WTC11 (cell line): ENCODE data around the gene SMIM29. TPM values are rescaled to one million over a fixed set of nuclear protein-coding genes. Genes with fewer than 3 reads are reported as not detected.

Source experiments
- ATAC-seq: fragments of 200-7000 bp; cut with Tn5 transposase; 2 replicates; pipeline ENCODE4 v1.10.0; 2021; ENCODE audit warnings: mild to moderate bottlenecking, moderate library complexity
- CTCF ChIA-PET: fragments of 300-600 bp; sonication (Branson Sonifier 250); formaldehyde crosslinking; loops from one replicate; lab custom pipeline; 2021; ENCODE audit warnings: antibody characterized with exemption; lab: Charles Lee
- POLR2A ChIA-PET: fragments of 350-600 bp; sonication (Branson Sonifier 250); formaldehyde crosslinking; loops from one replicate; lab custom pipeline; 2021; ENCODE audit warnings: antibody characterized with exemption; lab: Charles Lee
- DNase-seq: peaks from one replicate; pipeline ENCODE4 v3.0.0; 2021; ENCODE audit warnings: low spot score
- H3K27ac Mint-ChIP-seq: 2 replicates; pipeline ENCODE4 v1.8.0; 2021; ENCODE audit warnings: mixed read lengths
- H3K27me3 Mint-ChIP-seq: 2 replicates; pipeline ENCODE4 v1.8.0; 2021; ENCODE audit warnings: low read depth, mild to moderate bottlenecking, moderate library complexity, mixed read lengths
- H3K36me3 Mint-ChIP-seq: 2 replicates; pipeline ENCODE4 v1.8.0; 2021; ENCODE audit warnings: mixed read lengths
- H3K4me1 Mint-ChIP-seq: 2 replicates; pipeline ENCODE4 v1.8.0; 2022; ENCODE audit warnings: mixed read lengths
- H3K4me3 Mint-ChIP-seq: 2 replicates; pipeline ENCODE4 v1.8.0; 2021; ENCODE audit warnings: mild to moderate bottlenecking, moderate library complexity, mixed read lengths
- H3K9me3 Mint-ChIP-seq: 2 replicates; pipeline ENCODE4 v1.8.0; 2021; ENCODE audit warnings: mixed read lengths
- CBFB ChIP-seq: sonication (generic); formaldehyde crosslinking; IDR thresholded peaks from 2 replicates; pipeline ENCODE4 v1.8.1; 2022; ENCODE audit warnings: mild to moderate bottlenecking, low read depth, missing genetic modification reagents
- CREM ChIP-seq: sonication (generic); formaldehyde crosslinking; IDR thresholded peaks from 2 replicates; pipeline ENCODE4 v1.8.1; 2022; ENCODE audit warnings: mild to moderate bottlenecking, missing genetic modification reagents, moderate library complexity
- E2F1 ChIP-seq: sonication (generic); formaldehyde crosslinking; IDR thresholded peaks from 2 replicates; pipeline ENCODE4 v1.8.0; 2022; ENCODE audit warnings: mild to moderate bottlenecking, missing genetic modification reagents
- FOXJ3 ChIP-seq: sonication (generic); formaldehyde crosslinking; IDR thresholded peaks from 2 replicates; pipeline ENCODE4 v1.9.0; 2021; ENCODE audit warnings: missing genetic modification reagents, mild to moderate bottlenecking, borderline replicate concordance
- FOXP4 ChIP-seq: sonication (generic); formaldehyde crosslinking; IDR thresholded peaks from 2 replicates; pipeline ENCODE4 v1.8.0; 2022; ENCODE audit warnings: mild to moderate bottlenecking, missing genetic modification reagents
- GRHL2 ChIP-seq: fragments of 250-450 bp; sonication (Bioruptor Pico); IDR thresholded peaks from 2 replicates; pipeline ENCODE4 v1.8.0; 2022; ENCODE audit warnings: mild to moderate bottlenecking, moderate library complexity; ENCODE audit not compliant: insufficient replicate concordance, severe bottlenecking
- JUN ChIP-seq: sonication (generic); formaldehyde crosslinking; IDR thresholded peaks from 2 replicates; pipeline ENCODE4 v1.8.0; 2023; ENCODE audit warnings: mild to moderate bottlenecking, missing genetic modification reagents
- KAT7 ChIP-seq: sonication (generic); formaldehyde crosslinking; IDR thresholded peaks from 2 replicates; pipeline ENCODE4 v1.8.1; 2023; ENCODE audit warnings: missing genetic modification reagents, mild to moderate bottlenecking, borderline replicate concordance
- MAX ChIP-seq: sonication (generic); formaldehyde crosslinking; IDR thresholded peaks from 2 replicates; pipeline ENCODE4 v1.8.0; 2022; ENCODE audit warnings: mild to moderate bottlenecking, missing genetic modification reagents
- NFE2L1 ChIP-seq: sonication (generic); formaldehyde crosslinking; IDR thresholded peaks from 2 replicates; pipeline ENCODE4 v1.8.1; 2023; ENCODE audit warnings: missing genetic modification reagents
- RELA ChIP-seq: sonication (generic); formaldehyde crosslinking; IDR thresholded peaks from 2 replicates; pipeline ENCODE4 v1.8.1; 2022; ENCODE audit warnings: missing genetic modification reagents, mild to moderate bottlenecking, borderline replicate concordance
- TEAD4 ChIP-seq: sonication (generic); formaldehyde crosslinking; IDR thresholded peaks from 2 replicates; pipeline ENCODE4 v1.8.0; 2022; ENCODE audit warnings: mild to moderate bottlenecking, missing genetic modification reagents
- ZMAT4 ChIP-seq: fragments of 250-450 bp; sonication (Bioruptor Pico); IDR thresholded peaks from 2 replicates; pipeline ENCODE4 v1.9.0; 2021; ENCODE audit warnings: mild to moderate bottlenecking
- ZNF317 ChIP-seq: sonication (generic); formaldehyde crosslinking; IDR thresholded peaks from 2 replicates; pipeline ENCODE4 v1.8.1; 2023; ENCODE audit warnings: low read depth, mild to moderate bottlenecking, moderate library complexity, missing genetic modification reagents, borderline replicate concordance
- total RNA-seq: library from RNA; stranded (reverse); gene quantifications from 3 replicates; pipeline ENCODE4 v1.2.3, GENCODE V29; 2021
- TF ChIP-seq, protein P1 (sequence below): fragments of 200-600 bp; IDR thresholded peaks from 2 replicates; pipeline ENCODE4 v1.8.0; 2022; ENCODE audit warnings: antibody characterized with exemption
- TF ChIP-seq, protein P2 (sequence below): sonication (generic); formaldehyde crosslinking; IDR thresholded peaks from 2 replicates; pipeline ENCODE4 v1.8.1; 2022; ENCODE audit warnings: missing genetic modification reagents, borderline replicate concordance

Gene SMIM29
- total RNA-seq, 1 experiment from 2014 or later: 11.7 TPM

DNA sequence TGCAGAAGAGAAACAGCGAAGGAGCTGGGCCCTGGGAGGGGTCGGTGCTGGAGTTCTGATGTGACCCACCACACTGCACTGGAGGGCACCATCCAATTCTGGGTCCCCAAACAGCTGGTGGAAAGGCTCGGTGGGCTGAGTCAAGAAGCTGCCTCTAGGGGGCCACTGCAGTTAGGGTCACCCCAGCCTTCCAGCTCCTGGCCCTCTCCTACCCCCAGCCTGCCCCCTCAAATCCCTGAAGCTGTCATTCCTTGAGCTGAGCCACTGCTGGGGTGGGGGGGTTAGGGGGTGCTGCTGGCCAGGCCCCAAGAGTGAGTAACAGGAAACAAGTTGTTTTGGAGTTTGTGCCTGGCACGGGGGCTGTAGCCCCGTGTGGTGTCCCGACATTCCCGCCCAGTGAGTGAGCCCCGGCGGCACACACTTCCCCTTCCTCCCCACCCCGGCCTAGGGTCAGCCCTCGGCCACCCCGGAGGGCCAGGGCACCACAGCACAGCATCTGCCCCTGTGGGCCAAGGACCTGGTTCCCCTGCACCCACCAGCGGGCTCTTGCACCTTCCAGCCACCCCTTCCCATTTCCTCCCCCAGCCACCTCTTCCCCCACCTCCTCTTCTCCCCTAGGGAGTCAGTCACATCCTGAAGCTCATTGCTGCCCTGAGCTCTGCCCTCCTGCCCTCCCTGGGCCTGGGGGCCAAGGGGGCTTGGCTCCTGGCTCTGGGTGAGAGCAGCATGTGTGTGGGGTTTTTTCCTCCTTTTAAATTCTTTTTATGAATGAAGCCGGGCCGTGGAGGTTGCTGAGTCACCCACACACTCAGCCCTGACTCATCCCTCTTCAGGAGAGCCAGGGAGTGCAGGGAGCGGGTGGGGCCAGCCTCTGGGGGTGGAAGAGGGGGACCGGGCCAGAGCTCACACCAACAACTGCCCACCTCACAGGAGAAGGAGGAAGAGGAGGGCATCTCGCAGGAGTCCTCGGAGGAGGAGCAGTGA lies 4.6 kb downstream of the SMIM29 start:
- TF ChIP-seq KAT7 (CRISPR knock-in tag) (no peak), JUN (CRISPR knock-in tag) (no peak), E2F1 (CRISPR knock-in tag) (no peak)
- TF ChIP-seq, protein P1, sequence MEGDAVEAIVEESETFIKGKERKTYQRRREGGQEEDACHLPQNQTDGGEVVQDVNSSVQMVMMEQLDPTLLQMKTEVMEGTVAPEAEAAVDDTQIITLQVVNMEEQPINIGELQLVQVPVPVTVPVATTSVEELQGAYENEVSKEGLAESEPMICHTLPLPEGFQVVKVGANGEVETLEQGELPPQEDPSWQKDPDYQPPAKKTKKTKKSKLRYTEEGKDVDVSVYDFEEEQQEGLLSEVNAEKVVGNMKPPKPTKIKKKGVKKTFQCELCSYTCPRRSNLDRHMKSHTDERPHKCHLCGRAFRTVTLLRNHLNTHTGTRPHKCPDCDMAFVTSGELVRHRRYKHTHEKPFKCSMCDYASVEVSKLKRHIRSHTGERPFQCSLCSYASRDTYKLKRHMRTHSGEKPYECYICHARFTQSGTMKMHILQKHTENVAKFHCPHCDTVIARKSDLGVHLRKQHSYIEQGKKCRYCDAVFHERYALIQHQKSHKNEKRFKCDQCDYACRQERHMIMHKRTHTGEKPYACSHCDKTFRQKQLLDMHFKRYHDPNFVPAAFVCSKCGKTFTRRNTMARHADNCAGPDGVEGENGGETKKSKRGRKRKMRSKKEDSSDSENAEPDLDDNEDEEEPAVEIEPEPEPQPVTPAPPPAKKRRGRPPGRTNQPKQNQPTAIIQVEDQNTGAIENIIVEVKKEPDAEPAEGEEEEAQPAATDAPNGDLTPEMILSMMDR: 0 out of 2 replicates have a peak, but pooled peaks have one; percentile 17
- ChIA-PET CTCF (interaction anchor here (0.6 to 1.8 kb wide), 15 partner anchors 17 to 1349 kb away, joined by 3 to 23 read pairs (median 3); no protein-coding TSS in a partner anchor), POLR2A (interaction anchor here (0.6 to 1.4 kb wide), 6 partner anchors 11 to 473 kb away, joined by 3 to 10 read pairs (median 4); no protein-coding TSS in a partner anchor)
- Mint-ChIP-seq H3K27ac (no peak overlapping the region), H3K9me3 (no peaks in the 10 kb centered on the region), H3K4me1 (peaks cover 75% of the 10 kb centered on the region), H3K27me3 (no peaks in the 10 kb centered on the region), H3K36me3 (peaks cover 54% of the 10 kb centered on the region), H3K4me3 (no peak overlapping the region)
- DNase-seq (peak; percentile 36), ATAC-seq (peak; percentile 1; the same call in 1 of the 2 replicates)

DNA sequence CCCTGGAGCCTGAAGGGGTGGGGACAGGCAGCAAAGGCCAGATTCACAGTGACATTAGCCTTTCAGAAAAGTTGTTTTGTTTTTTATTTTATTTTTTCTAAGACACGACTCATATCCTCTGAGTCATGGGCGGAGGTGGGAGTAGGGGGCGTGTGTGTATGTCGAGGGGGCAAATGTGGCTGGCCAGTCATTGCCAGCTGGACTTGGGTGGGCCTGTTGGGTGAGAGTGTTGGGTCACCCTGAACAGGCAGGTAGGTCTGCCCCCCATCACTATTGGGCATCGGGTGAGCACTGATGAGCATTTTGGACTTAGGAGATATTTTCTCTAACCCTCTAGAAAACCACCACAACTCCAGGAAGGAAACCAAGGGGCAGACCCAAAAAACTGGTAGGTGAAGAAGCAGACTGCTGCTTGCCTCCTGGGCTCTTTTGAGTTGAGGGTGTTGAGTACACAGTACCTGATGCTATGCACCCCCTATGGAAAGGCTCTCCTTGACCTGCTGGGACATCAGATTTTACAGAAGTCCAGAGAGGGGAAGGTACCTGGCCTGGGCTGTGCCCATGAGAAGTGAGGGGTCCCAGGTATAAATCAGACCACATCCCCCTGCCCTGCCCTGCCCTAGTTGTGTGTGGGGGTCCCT lies 5.6 kb downstream of the SMIM29 start:
- ChIA-PET POLR2A (interaction anchor here (0.7 to 1.4 kb wide), 6 partner anchors 10 to 472 kb away, joined by 3 to 10 read pairs (median 4); no protein-coding TSS in a partner anchor), CTCF (interaction anchor here (0.6 to 1.8 kb wide), 13 partner anchors 17 to 1348 kb away, joined by 3 to 23 read pairs (median 4); no protein-coding TSS in a partner anchor)
- Mint-ChIP-seq H3K4me3 (no peak overlapping the region), H3K4me1 (peaks cover 82% of the 10 kb centered on the region), H3K27ac (peak overlapping the region; percentile 68; the same call in 1 of the 2 replicates), H3K9me3 (no peaks in the 10 kb centered on the region), H3K36me3 (peaks cover 64% of the 10 kb centered on the region), H3K27me3 (no peaks in the 10 kb centered on the region)
- DNase-seq: no peak
- TF ChIP-seq, protein P2, sequence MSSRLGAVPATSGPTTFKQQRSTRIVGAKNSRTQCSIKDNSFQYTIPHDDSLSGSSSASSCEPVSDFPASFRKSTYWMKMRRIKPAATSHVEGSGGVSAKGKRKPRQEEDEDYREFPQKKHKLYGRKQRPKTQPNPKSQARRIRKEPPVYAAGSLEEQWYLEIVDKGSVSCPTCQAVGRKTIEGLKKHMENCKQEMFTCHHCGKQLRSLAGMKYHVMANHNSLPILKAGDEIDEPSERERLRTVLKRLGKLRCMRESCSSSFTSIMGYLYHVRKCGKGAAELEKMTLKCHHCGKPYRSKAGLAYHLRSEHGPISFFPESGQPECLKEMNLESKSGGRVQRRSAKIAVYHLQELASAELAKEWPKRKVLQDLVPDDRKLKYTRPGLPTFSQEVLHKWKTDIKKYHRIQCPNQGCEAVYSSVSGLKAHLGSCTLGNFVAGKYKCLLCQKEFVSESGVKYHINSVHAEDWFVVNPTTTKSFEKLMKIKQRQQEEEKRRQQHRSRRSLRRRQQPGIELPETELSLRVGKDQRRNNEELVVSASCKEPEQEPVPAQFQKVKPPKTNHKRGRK (CRISPR knock-in tag): no peak
- no peak for TF ChIP-seq FOXP4 (CRISPR knock-in tag)
- no peak for ATAC-seq

GRCh38 chr6:34242252-34243130 lies 6.3 kb downstream of the SMIM29 start:
- H3K4me1 Mint-ChIP-seq: peaks cover 76% of the 10 kb centered on the region
- H3K4me3 Mint-ChIP-seq: no peak overlapping the region
- no peak for TF ChIP-seq FOXJ3 (CRISPR knock-in tag)
- TF ChIP-seq TEAD4 (CRISPR knock-in tag): no peak
- TF ChIP-seq ZMAT4 (CRISPR knock-in tag): no peak
- TF ChIP-seq CBFB: no peak
- no peak for TF ChIP-seq NFE2L1 (CRISPR knock-in tag)
- no peak for TF ChIP-seq CREM
- TF ChIP-seq RELA (CRISPR knock-in tag): no peak
- no peak for TF ChIP-seq GRHL2
- TF ChIP-seq ZNF317: no peak
- no peak for TF ChIP-seq FOXP4 (CRISPR knock-in tag)
- TF ChIP-seq MAX: no peak

More at GRCh38 chr6:34242252-34243130, 6.3 kb downstream of the SMIM29 start:
- H3K36me3 Mint-ChIP-seq: peaks cover 65% of the 10 kb centered on the region
- ChIA-PET CTCF (no interaction called here), POLR2A (interaction anchor here (0.8 kb wide), 1 partner anchor 15 kb away, joined by 3 read pairs; no protein-coding TSS in a partner anchor)
- DNase-seq (no peak), ATAC-seq (no peak)
- H3K9me3 Mint-ChIP-seq: no peaks in the 10 kb centered on the region
- no peaks in the 10 kb centered on the region for H3K27me3 Mint-ChIP-seq
- 0 out of 2 replicates have a peak overlapping the region, but pooled peaks have one; percentile 22 for H3K27ac Mint-ChIP-seq
